ENCODE data around the gene GPC5.

Gene GPC5

GRCh38 chr13:91359631-91360030, 38.8 kb upstream of the GPC5 start:
- ATAC-seq (no peak), DNase-seq (ENCODE audit: low spot score in 2 of 2) (no peak)
- H3K4me1 Mint-ChIP-seq: peaks cover 8% of the 10 kb centered on the region
- no peak overlapping the region for H3K4me3 Mint-ChIP-seq
- H3K36me3 Mint-ChIP-seq: peaks cover 47% of the 10 kb centered on the region
- H3K27ac Mint-ChIP-seq: peak overlapping the region; percentile 26
- H3K9me3 Mint-ChIP-seq: no peaks in the 10 kb centered on the region

GRCh38 chr13:91360246-91360751, 38.1 kb upstream of the GPC5 start:
- no peak for DNase-seq (ENCODE audit: low spot score in 2 of 2)
- peaks cover 8% of the 10 kb centered on the region for H3K4me1 Mint-ChIP-seq
- no peak overlapping the region for H3K4me3 Mint-ChIP-seq
- peak overlapping the region; percentile 26 for H3K27ac Mint-ChIP-seq
- no peak for ATAC-seq
- peaks cover 40% of the 10 kb centered on the region for H3K36me3 Mint-ChIP-seq
- no peaks in the 10 kb centered on the region for H3K9me3 Mint-ChIP-seq

- ATAC-seq (no peak), DNase-seq (ENCODE audit: low spot score in 2 of 2) (no peak)
- H3K4me1 Mint-ChIP-seq: peaks cover 8% of the 10 kb centered on the region
- no peak overlapping the region for H3K27ac Mint-ChIP-seq
- H3K9me3 Mint-ChIP-seq: no peaks in the 10 kb centered on the region
- no peak overlapping the region for H3K4me3 Mint-ChIP-seq
- peaks cover 25% of the 10 kb centered on the region for H3K36me3 Mint-ChIP-seq
Measured at GRCh38 chr13:91361755-91362271, 36.6 kb upstream of the GPC5 start.

- ATAC-seq: no peak
- Mint-ChIP-seq H3K4me3 (no peak overlapping the region), H3K27ac (no peak overlapping the region), H3K9me3 (no peaks in the 10 kb centered on the region), H3K36me3 (peaks cover 14% of the 10 kb centered on the region), H3K4me1 (peaks cover 7% of the 10 kb centered on the region)
- DNase-seq (ENCODE audit: low spot score in 2 of 2): no peak
Measured at GRCh38 chr13:91362908-91363307, 35.5 kb upstream of the GPC5 start.

- Mint-ChIP-seq H3K4me3 (no peak overlapping the region), H3K36me3 (no peaks in the 10 kb centered on the region), H3K9me3 (no peaks in the 10 kb centered on the region), H3K4me1 (peaks cover 12% of the 10 kb centered on the region), H3K27ac (no peak overlapping the region)
- DNase-seq (ENCODE audit: low spot score in 2 of 2) (no peak), ATAC-seq (no peak)
Measured at GRCh38 chr13:91368101-91368500, 30.3 kb upstream of the GPC5 start.

- H3K9me3 Mint-ChIP-seq: no peaks in the 10 kb centered on the region
- H3K4me1 Mint-ChIP-seq: peaks cover 12% of the 10 kb centered on the region
- no peak overlapping the region for H3K27ac Mint-ChIP-seq
- peak; percentile 87 for ATAC-seq
- no peak for DNase-seq (ENCODE audit: low spot score in 2 of 2)
- no peaks in the 10 kb centered on the region for H3K36me3 Mint-ChIP-seq
- H3K4me3 Mint-ChIP-seq: no peak overlapping the region
Measured at GRCh38 chr13:91368676-91369440, 29.6 kb upstream of the GPC5 start.

- H3K4me3 Mint-ChIP-seq: no peak overlapping the region
- H3K36me3 Mint-ChIP-seq: no peaks in the 10 kb centered on the region
- ATAC-seq: peak; percentile 46
- H3K27ac Mint-ChIP-seq: no peak overlapping the region
- H3K4me1 Mint-ChIP-seq: peaks cover 12% of the 10 kb centered on the region
- no peaks in the 10 kb centered on the region for H3K9me3 Mint-ChIP-seq
- no peak for DNase-seq (ENCODE audit: low spot score in 2 of 2)
Measured at GRCh38 chr13:91369441-91369831, 29.0 kb upstream of the GPC5 start.

GRCh38 chr13:91370501-91370900, 27.9 kb upstream of the GPC5 start:
- no peaks in the 10 kb centered on the region for H3K9me3 Mint-ChIP-seq
- ATAC-seq (no peak), DNase-seq (ENCODE audit: low spot score in 2 of 2) (no peak)
- peaks cover 21% of the 10 kb centered on the region for H3K4me1 Mint-ChIP-seq
- no peaks in the 10 kb centered on the region for H3K36me3 Mint-ChIP-seq
- H3K4me3 Mint-ChIP-seq: no peak overlapping the region
- no peak overlapping the region for H3K27ac Mint-ChIP-seq

- H3K27ac Mint-ChIP-seq: no peak overlapping the region
- no peaks in the 10 kb centered on the region for H3K36me3 Mint-ChIP-seq
- H3K4me1 Mint-ChIP-seq: peaks cover 14% of the 10 kb centered on the region
- ATAC-seq: no peak
- H3K9me3 Mint-ChIP-seq: no peaks in the 10 kb centered on the region
- H3K4me3 Mint-ChIP-seq: no peak overlapping the region
- no peak for DNase-seq (ENCODE audit: low spot score in 2 of 2)
Measured at GRCh38 chr13:91372911-91373310, 25.5 kb upstream of the GPC5 start.

- Mint-ChIP-seq H3K36me3 (no peaks in the 10 kb centered on the region), H3K4me1 (peaks cover 8% of the 10 kb centered on the region), H3K4me3 (no peak overlapping the region), H3K9me3 (no peaks in the 10 kb centered on the region), H3K27ac (no peak overlapping the region)
- peak; percentile 58 for ATAC-seq
- no peak for DNase-seq (ENCODE audit: low spot score in 2 of 2)
Measured at GRCh38 chr13:91375116-91375729, 23.2 kb upstream of the GPC5 start.

GRCh38 chr13:91381371-91381770, 17.1 kb upstream of the GPC5 start:
- no peak for ATAC-seq
- Mint-ChIP-seq H3K9me3 (no peaks in the 10 kb centered on the region), H3K36me3 (no peaks in the 10 kb centered on the region), H3K4me1 (no peaks in the 10 kb centered on the region), H3K4me3 (no peak overlapping the region), H3K27ac (no peak overlapping the region)
- no peak for DNase-seq (ENCODE audit: low spot score in 2 of 2)

GRCh38 chr13:91383836-91384235, 14.6 kb upstream of the GPC5 start:
- ATAC-seq (peak; percentile 31), DNase-seq (ENCODE audit: low spot score in 2 of 2) (no peak)
- Mint-ChIP-seq H3K9me3 (no peaks in the 10 kb centered on the region), H3K36me3 (no peaks in the 10 kb centered on the region), H3K27ac (no peak overlapping the region), H3K4me3 (no peak overlapping the region), H3K4me1 (no peaks in the 10 kb centered on the region)

- H3K4me3 Mint-ChIP-seq: no peak overlapping the region
- no peak overlapping the region for H3K27ac Mint-ChIP-seq
- no peaks in the 10 kb centered on the region for H3K4me1 Mint-ChIP-seq
- no peaks in the 10 kb centered on the region for H3K36me3 Mint-ChIP-seq
- H3K9me3 Mint-ChIP-seq: no peaks in the 10 kb centered on the region
- DNase-seq (ENCODE audit: low spot score in 2 of 2): no peak
- no peak for ATAC-seq
Measured at GRCh38 chr13:91384896-91385295, 13.5 kb upstream of the GPC5 start.

- no peak overlapping the region for H3K4me3 Mint-ChIP-seq
- no peaks in the 10 kb centered on the region for H3K9me3 Mint-ChIP-seq
- H3K36me3 Mint-ChIP-seq: no peaks in the 10 kb centered on the region
- H3K27ac Mint-ChIP-seq: no peak overlapping the region
- DNase-seq (ENCODE audit: low spot score in 2 of 2) (no peak), ATAC-seq (no peak)
- no peaks in the 10 kb centered on the region for H3K4me1 Mint-ChIP-seq
Measured at GRCh38 chr13:91389186-91389585, 9.2 kb upstream of the GPC5 start.

- H3K27ac Mint-ChIP-seq: no peak overlapping the region
- no peak overlapping the region for H3K4me3 Mint-ChIP-seq
- ATAC-seq: no peak
- DNase-seq (ENCODE audit: low spot score in 2 of 2): no peak
- H3K9me3 Mint-ChIP-seq: no peaks in the 10 kb centered on the region
- H3K4me1 Mint-ChIP-seq: peaks cover 12% of the 10 kb centered on the region
- H3K36me3 Mint-ChIP-seq: no peaks in the 10 kb centered on the region
Measured at GRCh38 chr13:91397595-91397994, 826 bp upstream of the GPC5 start.
